COR-L47 (cell line): ENCODE measurements around the gene KLHL8.
"Not testable (repeated sequence)": the region's sequence is repeated elsewhere in the genome, so short reads cannot be mapped to it uniquely, and the experiment has no call there.

Experiments used
- DNase-seq: peaks from one replicate; lab custom pipeline; 2025; lab: John Stamatoyannopoulos, UW

The KLHL8 gene

DNA sequence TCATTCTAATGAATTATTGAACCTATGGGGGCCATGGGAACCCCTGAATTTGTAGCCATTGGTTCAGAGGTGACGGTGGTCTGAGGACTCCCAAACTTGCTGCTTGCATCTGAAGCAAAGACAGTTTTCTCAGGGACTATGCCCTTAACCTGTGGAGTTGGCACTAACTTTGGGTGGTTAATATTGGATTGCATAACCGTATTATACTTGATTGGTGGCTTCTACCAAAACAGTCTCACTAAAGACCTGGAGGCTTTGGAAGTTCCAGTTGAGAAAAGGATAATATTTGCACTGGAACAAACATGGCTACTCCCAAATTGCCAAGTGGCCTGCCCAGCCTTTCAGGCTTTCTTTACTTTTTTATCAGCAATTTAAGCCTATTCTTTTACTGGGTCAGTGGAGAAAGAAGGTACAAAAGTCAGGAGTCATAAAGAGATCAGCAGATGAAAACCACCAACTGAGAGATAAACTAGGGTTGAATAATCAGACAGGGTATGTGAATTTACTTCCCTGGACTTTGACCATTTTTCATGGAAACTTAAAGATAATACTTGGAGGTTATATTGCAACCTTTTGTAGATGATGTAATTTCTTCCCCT, 7.9 kb upstream of the KLHL8 start:
- no peak for DNase-seq

DNA sequence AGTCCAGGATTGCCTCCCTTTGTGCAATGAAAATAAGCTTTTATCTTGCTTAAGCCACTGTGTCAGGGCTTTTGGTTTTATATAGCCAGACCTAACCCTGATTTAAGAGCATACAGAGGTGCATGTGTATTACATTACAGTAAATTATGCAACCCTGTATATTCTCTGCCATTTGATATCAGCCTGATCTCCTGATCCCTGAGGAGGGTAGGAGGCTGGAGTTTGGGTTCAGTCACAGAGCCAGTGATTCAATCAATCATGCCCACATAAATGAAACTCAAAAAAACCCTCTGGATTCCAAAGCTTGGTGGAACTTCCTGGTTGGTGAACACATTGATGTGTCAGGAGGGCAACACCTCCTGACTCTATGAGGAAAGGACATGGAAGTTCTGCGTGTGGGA, 7.3 kb upstream of the KLHL8 start:
- no peak for DNase-seq

DNA sequence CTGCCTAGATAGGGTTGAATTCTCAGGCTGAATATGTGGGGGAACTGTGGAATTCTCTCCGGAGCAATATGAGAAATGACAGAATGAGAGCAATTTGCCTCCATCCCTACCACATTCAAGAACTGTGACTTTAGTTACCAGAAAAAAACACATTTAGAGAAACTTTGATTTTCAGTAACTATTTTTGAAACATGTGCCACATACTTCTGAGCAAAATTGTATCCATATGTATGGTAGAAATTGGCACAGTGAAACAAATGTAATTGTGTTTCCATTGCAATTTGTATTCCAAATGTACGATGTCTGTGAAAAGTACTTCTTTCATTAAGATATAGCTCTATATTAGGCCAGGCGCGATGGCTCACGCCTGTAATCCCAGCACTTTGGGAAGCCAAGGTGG, 5.5 kb upstream of the KLHL8 start:
- no peak for DNase-seq

DNA sequence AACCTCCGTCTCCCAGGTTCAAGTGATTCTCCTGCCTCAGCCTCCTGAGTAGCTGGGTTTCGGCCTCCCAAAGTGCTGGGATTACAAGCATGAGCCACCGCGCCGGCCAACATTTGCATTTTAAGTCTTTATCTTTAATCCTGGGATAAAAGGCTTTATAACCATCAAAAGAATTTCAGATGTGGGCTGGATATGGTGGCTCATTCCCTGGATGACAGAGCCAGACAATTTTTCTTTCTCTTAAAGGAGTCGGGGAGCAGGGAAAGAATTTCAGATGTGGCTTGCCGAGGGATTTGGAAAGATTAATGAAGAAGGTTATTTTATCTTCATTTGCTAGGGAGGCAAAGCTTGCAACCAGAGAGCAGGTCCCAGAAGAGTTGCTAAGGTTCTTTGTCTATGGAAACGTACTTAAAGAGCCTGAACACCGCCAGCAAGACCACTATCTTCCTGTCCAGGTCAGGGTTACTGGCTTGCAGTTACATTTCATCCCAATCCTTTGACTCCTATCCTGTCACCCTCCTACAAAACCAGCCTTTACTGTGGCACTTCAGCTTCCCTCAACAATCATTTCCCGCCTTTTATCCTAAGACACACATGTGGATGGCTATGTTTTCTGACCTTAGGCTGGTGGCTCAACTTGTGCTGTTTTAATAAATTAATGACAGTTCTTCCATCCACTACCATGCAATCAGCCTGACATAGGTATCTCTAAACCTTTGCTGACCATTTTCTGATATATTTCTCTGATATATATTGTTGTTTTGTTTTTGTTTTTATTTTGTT, 3.9 kb upstream of the KLHL8 start:
- DNase-seq, result no peak

DNA sequence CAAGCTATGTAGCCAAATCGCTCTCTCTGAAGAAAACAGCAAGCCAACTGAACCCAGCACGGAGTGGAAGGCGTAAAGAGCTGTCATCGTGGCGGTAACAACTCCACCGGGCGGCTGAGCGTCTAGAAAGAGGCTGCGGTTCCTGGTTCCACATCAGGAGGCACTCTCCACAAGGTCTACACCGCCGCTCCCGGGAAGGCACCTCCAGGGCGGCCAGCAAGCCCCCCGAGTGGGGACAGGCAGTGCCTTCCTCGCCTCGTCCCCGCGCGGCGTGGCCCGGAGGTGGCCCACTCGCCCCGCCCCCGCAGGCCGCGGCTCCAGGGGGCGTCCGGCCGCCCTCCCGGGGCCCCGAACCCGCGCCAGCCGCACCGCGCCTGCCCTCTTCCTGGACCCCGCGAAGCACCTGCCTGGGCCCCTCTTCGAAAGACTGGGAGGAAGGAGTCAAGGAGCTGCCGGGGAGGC, 755 bp downstream of the KLHL8 start:
- peak; percentile 23 for DNase-seq

DNA sequence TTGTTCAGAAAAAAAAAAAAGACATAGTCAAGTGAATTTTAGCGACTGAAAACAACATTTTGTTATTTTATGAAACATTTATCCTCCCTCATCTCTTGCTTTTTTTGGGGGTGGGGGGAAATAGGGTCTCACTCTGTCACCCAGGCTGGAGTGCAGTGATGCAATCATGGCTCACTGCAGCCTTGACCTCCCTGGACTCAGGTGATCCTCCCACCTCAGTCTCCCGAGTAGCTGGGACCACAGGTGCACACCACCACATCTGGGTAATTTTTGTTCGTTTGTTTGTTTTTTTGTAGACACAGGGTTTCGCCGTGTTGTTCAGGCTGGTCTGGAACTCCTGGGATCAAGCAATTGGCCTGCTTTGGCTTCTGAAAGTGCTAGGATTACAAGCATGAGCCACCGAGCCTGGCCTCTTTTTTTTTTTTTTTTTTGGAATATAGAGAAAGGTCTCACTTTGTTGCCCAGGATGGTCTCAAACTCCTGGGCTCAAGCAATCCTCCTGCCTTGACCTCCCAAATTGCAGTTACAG, 3.1 kb downstream of the KLHL8 start:
- not testable (repeated sequence) for DNase-seq

DNA sequence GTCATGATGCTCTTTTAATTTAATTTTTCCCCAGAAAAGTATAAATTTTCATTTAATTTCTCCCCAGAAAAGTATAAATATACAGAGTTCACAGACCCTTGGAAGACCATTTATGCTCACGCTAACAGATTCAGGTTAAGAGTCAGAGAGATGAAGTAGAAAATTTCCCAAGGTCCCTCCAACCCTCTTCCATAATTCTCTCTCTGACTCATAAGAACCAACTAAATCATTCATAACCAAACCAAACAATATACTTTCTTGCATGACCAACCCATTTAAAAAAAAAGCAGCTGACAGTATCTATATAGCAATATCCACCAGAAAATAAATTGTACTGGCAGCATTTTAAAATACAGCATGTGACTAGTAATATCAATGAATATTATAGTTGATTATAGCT, 3.9 kb downstream of the KLHL8 start:
- DNase-seq, result no peak

DNA sequence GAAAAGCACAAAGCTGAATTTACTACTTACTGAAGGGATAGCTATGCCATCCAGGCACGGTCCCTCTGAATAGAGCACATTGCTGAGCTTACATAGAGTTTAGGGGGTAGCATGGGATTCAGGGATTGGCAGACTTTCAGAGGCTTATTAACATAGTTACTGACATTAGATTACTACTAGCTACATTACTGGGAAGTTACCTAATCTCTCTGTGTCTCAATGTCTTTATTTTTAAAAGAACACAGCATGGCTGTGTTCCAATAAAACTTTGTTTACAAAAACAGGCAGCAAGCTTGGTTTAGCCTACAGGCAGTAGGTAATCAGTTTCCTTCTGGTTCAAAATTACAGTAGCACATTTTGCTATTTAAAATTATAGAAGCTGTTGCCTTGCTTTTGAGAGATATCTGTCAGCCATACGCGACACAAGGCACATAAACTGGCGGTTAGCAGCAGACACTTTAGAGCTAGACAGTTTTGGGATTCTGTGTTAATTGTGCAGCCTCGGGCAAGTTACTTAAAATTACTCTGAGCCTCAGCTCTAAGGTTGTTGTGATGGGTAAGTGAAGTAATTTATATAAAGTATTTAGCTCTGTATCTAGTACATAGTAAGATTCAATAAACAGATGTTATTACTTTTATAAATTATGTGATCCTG, 6.9 kb downstream of the KLHL8 start:
- DNase-seq, result no peak

DNA sequence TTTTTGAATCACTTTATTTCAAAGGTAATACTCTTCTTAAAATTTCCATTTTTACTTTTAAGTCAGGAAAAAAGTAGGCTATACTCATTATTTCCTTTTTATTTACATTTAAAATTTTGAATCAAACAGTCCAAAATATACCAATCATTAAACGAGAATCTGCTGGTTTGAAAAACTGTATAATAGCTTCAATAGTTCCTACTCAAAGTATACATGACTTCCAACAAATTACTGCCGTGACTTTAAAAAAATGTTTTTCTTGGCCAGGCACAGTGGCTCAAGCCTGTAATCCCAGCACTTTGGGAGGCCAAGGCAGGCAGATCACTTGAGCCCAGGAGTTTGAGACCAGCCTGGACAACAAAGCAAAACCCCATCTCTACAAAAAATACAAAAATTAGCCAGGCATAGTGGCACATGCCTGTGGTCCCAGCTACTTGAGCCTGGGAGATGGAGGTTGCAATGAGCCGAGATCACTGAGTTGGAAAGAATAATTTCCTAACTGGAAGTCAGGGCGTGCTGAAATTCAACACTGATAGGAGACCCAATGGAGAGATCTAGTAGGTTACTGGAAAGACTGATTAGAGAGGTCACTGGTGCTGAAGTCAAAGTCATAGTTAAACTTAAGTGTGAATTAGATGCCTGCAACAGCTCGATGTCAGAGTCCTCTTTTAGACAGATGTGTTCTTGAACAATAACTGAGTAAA, 9.0 kb downstream of the KLHL8 start:
- no peak for DNase-seq

DNA sequence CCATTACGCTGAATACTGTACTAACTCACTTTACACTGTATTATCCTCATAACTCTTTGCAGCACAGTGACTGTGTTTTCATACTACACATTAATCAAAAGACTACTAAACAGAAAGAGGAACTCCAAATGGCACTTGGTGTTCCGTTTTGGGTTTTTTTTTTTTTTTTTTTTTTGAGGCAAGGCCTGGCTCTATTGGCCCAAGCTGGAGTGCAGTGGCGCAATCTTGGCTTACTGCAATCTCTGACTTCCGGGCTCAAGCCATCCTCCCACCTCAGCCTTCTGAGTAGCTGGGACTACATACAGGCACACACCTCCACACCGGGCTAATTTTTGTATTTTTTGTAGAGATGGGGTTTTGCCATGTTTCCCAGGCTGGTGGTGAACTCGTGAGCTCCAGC, 10.7 kb downstream of the KLHL8 start:
- DNase-seq, result no peak

DNA sequence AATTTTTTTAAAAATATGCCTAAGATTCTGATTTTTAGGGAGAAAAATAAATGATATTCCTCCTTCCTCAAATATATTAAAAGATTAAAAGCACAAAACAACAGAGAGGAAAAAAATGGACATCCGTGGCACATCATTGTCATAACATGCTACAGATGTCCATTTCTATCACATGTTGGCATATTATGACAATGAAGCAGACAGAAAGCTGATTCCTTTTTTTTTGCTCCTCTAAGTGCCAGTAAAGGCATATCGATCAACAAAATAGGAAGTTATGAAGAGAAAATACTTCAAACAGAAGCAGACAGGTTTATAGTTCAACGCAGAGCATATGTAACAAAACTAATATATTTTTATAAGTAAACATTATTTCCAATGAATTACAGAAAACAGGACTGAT, 11.2 kb downstream of the KLHL8 start:
- no peak for DNase-seq

DNA sequence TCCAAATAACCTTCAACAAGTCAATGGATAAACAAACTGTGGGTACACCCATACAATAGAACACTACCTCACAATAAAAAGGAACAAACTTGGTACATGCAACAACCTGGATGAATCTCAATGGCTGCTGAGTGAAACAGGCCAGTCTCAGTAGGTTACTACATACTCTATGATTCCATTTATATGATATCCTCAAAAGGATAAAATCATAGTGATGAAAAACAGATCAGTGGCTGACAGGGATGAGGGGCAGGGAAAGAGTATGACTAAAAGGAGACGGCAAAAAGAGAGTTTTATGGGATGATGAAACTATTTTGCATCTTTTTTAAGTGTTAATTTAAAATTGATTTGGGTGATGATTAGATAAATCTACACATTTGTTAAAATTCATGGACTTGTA, 15.9 kb downstream of the KLHL8 start:
- no peak for DNase-seq

DNA sequence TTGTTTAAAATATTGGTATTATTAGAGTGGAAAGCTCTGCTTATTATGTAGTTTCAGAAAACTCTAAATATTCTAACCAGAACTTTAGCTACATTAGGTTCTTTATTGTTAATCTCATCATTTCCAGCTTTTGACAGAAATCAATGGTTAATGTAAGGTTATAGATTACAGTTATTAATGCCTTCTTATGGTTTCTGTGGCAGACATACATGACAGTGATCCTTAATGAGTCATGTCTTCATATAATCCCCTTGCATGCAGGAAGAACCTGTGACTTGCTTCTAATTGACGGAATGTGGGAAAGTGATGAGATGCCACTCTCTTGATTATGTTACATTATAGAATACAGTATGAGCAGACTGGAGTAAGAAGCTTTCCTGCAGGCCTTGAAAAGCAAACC, 23.5 kb downstream of the KLHL8 start:
- no peak for DNase-seq

DNA sequence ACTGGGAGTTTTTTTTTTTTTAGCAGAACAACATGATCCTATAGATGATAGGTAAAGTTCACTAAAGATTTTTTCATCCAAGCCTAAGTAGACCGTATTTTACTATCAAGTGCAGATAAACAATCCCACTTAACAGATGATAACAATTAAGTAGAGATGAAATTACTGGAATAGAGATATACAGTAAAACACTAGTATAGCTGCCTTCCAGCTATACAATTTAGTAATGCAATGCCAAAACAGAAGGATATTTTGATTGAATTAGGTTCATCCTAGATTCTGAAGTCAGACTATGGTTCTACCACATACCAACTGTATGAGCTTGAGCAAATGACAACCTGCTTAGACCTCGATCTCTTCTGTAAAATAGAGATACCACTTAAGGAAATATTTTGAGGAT, 24.3 kb downstream of the KLHL8 start:
- DNase-seq, result no peak

DNA sequence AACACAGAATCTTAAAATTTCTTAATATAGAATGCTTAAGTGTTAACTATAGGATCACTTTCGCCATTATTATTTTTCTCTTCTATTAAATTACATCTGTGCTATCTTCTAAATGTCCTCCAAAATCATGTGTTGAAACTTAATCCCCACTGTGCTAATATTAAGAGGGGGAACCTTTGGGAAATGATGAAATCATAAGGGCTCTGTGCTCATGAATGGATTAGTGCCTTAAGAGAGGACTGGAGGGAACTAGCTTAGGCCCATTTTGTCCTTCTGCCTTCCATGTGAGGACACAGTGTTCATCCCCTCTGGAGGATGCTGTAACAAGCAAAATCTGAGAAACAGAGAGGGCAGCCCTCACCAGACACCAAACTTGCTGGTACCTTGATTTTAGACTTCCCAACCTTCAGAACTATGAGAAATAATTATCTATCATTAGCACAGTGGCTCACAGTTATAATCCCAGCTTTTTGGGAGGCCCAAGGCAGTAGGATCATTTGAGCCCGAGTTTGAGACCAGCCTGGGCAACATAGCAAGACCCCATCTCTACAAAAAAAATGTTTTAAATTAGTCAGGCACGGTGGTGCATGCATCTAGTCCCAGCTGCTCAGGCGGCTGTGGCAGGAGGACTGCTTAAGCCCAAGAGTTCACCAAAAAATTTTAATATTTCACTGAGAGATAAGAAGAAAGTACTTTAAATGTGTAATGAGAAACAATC, 26.3 kb downstream of the KLHL8 start:
- no peak for DNase-seq

DNA sequence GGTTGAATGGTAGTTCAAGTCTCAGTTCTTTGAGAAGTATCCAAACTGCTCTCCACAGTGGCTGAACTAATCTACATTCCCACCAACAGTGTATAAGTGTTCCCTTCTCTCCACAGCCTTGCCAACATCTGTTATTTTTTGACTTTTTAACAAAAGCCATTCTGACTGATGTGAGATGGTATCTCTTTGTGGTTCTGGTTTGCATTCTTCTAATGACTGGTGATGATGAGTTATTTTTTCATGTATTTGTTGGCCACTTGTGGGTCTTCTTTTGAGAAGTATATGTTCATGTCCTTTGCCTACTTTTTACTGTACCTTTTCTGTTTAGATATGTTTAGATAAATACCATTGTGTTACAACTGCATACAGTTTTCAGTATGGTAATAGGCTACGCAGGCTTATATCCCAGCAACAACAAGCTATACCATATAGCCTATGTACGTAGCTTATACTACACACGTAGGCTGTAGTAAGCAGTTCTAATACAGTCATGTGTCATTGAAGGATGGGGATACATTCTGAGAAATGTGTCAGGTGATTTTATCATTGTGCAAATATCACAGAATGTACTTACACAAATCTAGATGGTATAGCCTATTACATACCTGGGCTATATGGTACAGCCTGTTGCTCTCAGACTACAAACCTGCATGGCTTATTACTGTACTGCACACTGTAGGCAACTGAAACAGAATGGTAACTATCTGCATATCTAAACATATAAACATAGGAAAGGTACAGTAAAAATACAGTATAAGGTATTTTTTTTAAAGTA, 28.1 kb downstream of the KLHL8 start:
- no peak for DNase-seq

DNA sequence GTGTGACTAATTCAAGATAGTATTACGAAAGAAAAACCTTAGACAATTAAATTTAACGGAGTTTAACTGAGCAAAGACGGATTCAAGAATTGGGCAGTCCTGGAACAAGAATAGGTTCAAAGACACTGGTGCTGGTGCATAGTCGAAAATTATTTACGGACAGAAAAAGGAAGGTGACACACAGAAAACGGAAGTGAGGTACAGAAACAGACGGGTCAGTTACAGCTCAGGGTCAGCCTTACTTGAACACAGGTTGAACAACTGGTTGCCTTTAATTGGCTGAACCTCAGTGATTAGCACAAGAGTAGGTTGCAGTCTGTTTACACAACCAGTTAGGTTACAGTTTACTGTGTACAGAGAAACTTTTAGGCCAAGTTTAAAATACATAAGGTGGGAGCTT, 31.5 kb downstream of the KLHL8 start:
- DNase-seq, result no peak

DNA sequence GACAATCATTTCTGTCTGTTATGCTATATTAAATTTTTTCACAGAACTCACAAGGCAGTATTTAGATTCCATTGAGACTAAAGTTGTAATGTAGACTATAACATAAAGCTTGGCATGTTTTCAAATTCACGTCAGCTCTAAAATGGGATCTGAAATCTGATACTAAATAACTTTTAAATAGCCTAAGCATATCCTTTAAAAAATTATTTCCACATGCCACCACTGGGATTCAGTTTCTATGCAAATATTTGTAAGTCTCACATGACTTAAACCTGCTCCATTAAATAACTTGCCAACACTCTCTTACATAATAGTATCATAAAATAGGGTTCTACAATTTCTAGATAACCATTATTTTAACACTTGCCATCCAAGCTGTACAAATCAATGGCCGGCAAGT, 32.4 kb downstream of the KLHL8 start:
- DNase-seq, result no peak

DNA sequence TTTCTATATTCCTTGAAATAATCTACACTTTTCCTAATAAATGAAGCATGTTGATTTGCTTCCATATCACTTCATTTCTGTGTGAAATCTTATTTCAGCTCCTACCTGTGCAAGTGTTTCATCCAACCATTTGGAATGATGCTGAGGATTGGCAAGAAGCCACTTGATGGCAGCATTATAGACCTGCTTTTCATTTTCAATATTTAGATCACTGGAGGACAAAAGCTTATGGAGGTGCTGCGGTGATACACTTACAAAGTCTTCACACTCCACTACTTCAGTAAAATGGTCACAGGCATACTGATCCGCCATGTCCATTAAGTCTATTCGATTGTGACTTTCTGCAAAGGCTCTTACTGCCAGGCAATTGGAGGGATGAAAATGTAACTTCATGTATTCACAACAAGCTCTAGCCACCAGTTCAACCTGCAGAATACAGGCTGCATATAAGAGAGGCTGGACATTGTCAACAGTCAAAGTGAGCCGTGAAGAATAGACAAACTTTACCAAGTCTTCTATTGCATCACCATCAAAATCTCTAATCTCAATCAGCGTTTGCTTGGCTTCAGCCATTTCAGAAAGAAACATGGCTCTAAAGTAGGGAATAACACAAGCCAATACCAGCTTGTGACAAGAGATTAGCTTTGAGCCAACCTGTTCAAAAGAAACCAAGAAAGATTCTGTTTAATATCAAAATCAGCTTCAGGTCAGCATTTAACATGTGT, 35.1 kb downstream of the KLHL8 start:
- no peak for DNase-seq

DNA sequence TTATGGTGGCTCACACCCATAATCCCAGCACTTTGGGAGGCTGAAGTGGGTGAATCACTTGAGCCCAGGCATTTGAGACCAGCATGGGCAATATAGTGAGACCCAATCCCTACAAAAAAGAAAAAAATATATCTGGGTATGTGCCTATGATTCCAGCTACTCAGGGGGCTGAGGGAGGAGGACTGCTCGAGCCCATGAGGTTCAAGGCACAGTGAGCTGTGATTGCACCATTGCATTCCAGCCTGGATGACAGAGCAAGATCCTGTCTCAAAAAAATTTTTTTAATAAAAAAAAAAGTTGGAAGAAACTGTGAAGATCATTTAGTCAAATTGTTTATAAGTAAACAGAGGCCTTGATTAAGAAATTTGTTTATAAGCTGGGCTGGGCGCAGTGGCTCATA, 39.7 kb downstream of the KLHL8 start:
- DNase-seq, result no peak
